GM18498 (cell line): ENCODE data around the gene XKR7.
"Not testable (repeated sequence)": the region's sequence is repeated elsewhere in the genome, so short reads cannot be mapped to it uniquely, and the experiment has no call there.

Experiments used
- ATAC-seq: cut with Tn5 transposase; IDR thresholded peaks from one replicate; pipeline ENCODE4 v1.9.1; 2021; ENCODE audit warnings: mild to moderate bottlenecking, moderate library complexity; ENCODE audit not compliant: unreplicated experiment

The XKR7 gene

DNA sequence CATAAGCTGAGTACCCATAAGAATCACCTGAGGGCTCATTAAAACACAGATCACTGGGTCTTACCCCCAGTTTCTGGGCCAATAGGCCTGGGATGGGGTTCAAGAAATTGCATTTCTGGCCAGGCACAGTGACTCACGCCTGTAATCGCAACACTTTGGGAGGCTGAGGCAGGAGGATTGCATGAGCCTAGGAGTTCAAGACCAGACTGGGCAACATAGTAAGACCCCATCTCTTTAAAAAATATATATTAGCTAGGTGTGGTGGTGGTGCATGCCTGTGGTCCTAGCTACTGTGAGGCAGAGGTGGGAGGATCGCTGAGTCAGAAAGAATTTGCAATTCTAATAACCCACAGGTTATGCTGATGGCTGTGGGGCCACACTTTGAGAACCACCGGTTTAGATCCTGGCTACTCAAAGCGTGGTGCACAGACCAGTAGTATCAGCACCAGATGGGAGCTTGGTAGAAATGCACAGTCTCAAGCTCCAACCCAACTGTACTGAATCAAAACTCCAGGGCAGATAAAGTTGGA is 44.3 kb downstream of the XKR7 start:
- no peak for ATAC-seq

- ATAC-seq = no peak
These were observed 45.4 kb downstream of the XKR7 start for GRCh38 chr20:32013326-32013725.

DNA sequence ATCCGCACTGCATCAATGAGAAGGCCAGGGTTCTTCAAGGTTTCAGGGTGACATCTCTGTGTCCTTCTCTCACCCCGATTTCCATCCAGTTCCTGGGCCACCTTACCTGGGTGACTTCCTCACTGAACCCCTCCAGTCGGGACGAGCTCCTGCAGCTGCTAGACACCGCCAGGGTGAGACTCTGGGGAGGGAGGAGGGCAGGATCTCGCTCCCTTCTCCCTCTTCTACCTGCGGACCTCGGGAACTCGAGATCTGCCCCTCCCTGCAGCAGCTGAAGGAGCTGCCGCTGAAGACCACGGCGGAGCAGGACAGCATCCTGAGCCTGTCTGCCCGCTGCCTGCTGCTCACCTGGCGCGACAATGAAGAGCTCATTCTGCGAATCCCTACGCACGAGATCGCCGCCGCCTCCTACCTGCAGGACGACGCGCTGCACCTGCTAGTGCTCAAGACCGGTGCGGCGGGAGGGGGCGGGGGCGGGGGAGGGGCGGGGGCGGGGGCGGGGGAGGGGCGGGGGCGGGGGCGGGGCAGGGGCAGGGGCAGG is 49.8 kb downstream of the XKR7 start:
- no peak for ATAC-seq

DNA sequence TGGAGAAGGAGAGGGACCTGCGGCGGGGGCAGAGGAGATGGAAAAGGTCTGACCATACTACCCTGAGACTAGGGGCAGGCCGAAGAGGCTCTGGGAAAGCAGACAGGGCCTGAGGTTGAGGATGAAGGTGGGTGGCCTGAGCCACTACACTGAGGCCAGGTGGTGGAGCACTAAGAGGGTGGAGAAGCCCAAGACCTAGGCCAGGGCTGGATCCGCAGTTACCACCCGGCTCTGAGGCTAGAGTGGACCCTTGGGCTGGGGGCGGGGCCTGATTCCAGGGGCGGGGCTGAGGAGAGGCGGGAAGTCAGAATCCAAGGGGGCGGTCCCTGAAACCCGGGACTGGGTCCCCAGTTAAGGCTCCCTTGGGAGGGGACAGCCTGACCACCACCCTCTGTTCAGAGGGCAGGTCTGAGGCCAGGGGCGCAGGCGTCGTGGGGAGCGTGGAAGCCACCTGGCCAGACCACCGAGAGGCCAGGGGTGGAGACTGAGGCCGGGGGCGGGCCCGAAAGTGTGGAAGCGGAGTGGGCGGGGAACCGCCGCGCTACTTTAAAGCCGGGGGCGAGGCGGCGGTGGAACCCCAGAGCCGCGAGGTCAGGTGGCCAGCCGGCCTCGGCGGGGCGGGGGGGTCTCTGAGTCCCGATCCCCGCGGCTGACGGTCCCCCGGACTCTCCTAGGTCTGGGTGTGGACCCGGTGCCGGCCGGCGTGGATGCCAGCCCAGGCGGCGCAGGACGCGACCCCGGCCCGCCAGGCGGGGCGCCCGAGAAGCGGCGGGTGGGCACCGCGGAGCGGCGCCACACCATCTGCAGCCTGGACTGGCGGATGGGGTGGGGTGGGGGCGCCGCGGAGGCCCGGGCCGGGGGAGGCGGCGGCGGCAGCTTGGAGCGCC is 50.6 kb downstream of the XKR7 start:
- ATAC-seq = no peak

- no peak for ATAC-seq
These were observed 51.2 kb downstream of the XKR7 start for GRCh38 chr20:32019156-32019510.

DNA sequence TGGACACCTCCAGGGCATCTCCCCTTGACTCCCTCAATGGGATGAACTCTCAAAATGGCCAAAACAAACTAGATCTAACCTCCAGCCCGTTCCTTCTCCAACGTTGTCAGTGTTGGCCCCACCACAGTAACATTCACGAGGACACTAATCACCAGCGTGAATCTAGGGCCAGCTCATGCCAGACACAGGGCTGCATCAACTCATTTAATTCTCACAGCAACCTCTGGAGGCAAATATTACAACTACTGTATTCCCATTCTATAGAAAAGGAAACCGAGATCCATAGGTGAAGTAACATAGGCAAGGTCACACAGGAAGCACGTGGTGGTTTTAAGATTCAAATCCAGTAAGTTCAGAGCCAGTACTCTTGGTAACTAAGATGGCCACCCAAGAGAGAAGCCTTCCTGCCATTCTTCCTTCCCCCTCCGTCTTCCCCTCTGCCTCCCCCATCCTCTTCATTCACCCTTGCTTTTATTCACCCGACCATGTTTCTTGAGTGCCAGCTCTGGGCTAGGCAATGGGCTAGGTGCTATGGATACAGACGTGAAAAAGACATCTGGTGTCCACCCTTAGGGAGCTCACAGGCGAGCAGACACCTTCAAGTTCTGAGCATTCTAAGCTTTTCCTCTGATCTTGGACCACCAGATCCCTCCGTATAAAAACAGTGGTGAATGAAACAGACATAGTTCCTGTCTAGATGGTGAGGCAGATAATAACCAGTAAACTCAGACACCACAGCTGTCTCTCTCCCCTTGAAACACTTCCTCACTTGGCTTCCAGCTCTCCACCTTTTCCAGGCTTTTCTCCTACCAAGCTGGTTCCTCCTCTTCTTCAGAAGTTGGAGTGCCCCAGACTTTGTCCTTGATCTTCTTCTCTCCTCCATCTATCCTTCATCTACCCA is 51.9 kb downstream of the XKR7 start:
- no peak for ATAC-seq

DNA sequence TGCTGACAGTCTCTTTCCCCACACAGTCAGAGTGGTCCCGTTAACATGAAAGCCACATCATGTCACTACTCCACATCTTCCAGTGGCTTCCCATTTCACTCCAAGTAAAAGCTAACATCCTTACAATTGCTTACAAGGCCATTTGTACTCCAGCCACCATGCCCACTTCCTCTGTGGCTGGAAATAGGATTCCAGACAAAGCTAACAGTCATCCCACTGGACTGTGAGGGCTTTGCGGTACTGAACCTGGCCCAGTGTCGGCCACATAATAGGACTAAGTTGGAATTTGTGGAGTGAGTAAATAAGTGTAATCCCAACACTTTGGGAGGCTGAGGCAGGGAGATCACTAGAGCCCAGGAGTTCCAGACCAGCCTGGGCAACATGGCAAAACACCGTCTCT is 53.1 kb downstream of the XKR7 start:
- no peak for ATAC-seq

- no peak for ATAC-seq
These were observed 56.8 kb downstream of the XKR7 start for GRCh38 chr20:32024683-32025295.

- no peak for ATAC-seq
These were observed 59.7 kb downstream of the XKR7 start for GRCh38 chr20:32027643-32028042.

DNA sequence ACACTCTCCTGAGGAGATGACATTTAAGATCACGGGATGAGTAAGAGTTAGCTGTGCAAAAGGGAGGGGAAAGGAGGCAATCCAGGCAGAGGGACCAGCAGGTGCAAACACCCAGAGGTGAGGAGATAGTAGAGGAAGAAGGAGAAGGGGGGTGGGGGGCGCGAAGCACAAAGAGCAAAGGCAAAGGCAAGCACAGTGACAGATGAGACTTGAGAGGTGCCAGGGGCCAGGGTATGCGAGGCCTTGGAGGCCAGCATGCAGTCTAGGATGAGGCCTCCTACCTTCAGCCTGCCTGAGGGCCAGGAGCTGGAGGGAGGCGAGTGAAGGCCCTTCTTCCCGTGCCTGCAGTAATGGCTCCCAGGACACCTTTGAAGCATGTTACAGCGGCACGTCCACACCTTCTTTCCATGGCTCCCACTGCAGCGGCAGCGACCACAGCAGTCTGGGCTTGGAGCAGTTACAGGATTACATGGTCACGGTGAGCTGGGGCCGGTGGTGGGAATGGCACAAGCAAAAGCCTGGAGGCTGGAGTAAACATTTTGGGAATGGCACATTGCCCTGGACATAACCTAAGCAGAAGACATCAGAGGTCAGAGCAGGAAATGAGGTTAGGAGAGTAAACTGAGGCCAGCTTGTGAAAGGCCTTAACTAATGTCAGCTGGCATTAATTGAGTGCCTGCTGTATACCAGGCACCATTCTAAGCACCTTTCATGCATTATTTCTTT is 60.9 kb downstream of the XKR7 start:
- no peak for ATAC-seq

- ATAC-seq = no peak
These were observed 61.6 kb downstream of the XKR7 start for GRCh38 chr20:32029561-32029960.

- ATAC-seq = no peak
These were observed 63.3 kb downstream of the XKR7 start for GRCh38 chr20:32031007-32031958.

GRCh38 chr20:32033316-32033715 is 65.4 kb downstream of the XKR7 start:
- ATAC-seq = no peak

GRCh38 chr20:32033721-32034120 is 65.8 kb downstream of the XKR7 start:
- ATAC-seq = not testable (repeated sequence)

DNA sequence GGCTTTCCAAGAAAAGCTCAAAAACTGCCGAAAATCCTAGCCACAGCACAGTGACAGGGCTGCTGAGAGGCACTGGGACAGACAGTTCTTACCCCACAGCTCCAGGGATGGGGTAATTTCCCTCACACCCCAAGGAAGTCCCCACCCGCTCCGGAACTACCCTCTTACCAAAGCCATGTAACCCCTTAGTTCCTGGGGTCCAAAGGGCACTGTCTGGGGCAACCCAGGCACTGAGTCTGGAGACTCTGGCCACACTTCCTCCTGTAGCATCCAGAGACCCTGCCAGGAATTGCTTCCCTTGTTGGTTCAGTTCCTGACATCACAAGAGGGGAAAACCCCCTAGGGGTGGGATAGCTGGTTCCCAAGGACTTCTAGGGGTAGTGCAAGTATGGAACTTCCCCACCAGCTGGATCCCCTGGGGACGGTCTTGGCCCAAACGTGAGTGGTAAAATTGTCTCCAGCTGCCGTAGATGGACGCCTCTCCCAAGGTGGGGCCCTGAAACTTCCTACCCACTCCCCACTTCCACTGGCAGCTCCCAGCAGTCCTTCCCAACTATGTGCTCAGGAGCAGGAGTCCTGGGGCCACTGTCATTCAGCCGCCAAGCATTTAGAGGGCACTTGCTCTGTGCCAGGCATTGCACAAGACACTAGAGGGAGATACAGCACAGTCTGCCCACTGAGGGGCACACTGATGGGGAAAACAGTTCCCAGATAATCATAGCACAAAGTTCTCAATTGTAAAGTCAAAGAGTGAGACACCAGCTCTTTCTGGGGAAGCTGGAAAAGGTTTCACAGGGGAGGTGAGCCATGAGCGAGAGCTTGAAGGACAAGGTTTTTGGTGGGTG is 66.9 kb downstream of the XKR7 start:
- ATAC-seq = no peak

DNA sequence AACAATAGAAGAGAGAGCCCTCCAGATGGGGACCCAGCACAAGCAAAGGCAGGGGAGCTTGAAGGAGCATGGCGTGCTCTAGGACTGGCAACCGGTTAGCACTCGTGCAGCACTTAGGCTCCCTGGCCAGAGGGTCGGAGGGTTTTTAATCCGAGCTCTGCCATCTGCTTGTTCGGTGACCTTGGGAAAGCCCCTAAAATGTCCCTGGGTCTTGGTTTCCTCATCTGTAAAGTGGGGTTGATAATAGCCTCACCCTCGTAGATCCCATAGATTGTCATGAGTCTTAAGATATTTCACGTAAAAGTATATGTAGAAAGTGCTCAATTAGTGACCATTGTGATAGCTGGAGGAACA is 67.5 kb downstream of the XKR7 start:
- no peak for ATAC-seq

GRCh38 chr20:32036252-32036651 is 68.3 kb downstream of the XKR7 start:
- ATAC-seq = no peak

DNA sequence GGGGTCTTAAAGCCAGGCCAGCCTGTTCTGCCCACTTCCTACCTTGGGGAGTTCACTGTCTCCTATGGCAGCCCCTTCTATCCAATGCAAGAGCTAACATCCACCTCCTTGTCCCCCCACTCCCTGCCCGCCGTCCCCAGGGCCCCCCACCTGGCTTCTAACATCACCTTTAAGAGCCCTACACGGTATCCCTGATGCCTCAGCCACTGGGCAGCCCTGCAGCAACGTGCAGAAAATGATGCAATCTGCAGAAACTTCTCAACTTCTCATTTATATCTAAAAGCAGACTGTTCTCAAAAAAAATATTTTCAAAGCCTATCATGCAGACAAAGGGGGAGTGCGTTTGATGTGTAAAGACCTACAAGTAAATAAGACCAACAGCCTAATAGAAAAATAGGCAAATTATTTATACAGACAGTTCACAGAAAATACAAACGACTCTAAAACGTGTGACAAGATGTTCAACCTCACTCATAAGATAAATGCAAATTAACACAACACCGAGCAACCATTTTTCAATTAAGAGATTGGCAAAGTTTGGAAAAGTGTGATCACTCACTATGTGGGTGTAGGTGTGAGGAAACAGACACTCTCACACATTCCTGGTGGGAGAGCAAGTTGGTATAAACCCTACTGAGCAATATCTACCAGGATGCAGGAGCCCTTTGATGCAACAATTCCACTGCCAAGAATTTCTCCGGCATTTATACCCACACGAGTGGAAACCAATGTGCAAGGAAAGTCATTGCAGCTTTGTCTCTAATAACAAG is 69.0 kb downstream of the XKR7 start:
- ATAC-seq = no peak
